ENCODE results near the gene ANO2.

Gene ANO2

GRCh38 chr12:5723071-5723470 lies 222.0 kb downstream of the ANO2 start:
- no peak for DNase-seq (ENCODE audit: low read depth)
- H3K4me3 ChIP-seq (ENCODE audit: low read length) = no peak overlapping the region
- TF ChIP-seq CTCF (IDR thresholded peaks at IDR 0.05; ENCODE audit: insufficient read depth, low read depth, low read length, missing control alignments) = no peak

GRCh38 chr12:5720381-5721005 lies 224.6 kb downstream of the ANO2 start:
- DNase-seq (ENCODE audit: low read depth) = no peak
- no peak overlapping the region for H3K4me3 ChIP-seq (ENCODE audit: low read length)
- TF ChIP-seq CTCF (IDR thresholded peaks at IDR 0.05; ENCODE audit: insufficient read depth, low read depth, low read length, missing control alignments) = no peak

GRCh38 chr12:5718680-5719079 lies 226.4 kb downstream of the ANO2 start:
- H3K4me3 ChIP-seq (ENCODE audit: low read length) = no peak overlapping the region
- TF ChIP-seq CTCF (IDR thresholded peaks at IDR 0.05; ENCODE audit: insufficient read depth, low read depth, low read length, missing control alignments) = no peak
- DNase-seq (ENCODE audit: low read depth) = no peak

- no peak for TF ChIP-seq CTCF (IDR thresholded peaks at IDR 0.05; ENCODE audit: insufficient read depth, low read depth, low read length, missing control alignments)
- H3K4me3 ChIP-seq (ENCODE audit: low read length) = no peak overlapping the region
- no peak for DNase-seq (ENCODE audit: low read depth)
Measured at GRCh38 chr12:5718073-5718472, 227.0 kb downstream of the ANO2 start.

GRCh38 chr12:5716976-5717375 lies 228.1 kb downstream of the ANO2 start:
- no peak for TF ChIP-seq CTCF (IDR thresholded peaks at IDR 0.05; ENCODE audit: insufficient read depth, low read depth, low read length, missing control alignments)
- DNase-seq (ENCODE audit: low read depth) = no peak
- no peak overlapping the region for H3K4me3 ChIP-seq (ENCODE audit: low read length)

- TF ChIP-seq CTCF (IDR thresholded peaks at IDR 0.05; ENCODE audit: insufficient read depth, low read depth, low read length, missing control alignments) = no peak
- no peak overlapping the region for H3K4me3 ChIP-seq (ENCODE audit: low read length)
- DNase-seq (ENCODE audit: low read depth) = no peak
Measured at GRCh38 chr12:5716201-5716600, 228.9 kb downstream of the ANO2 start.

- no peak overlapping the region for H3K4me3 ChIP-seq (ENCODE audit: low read length)
- DNase-seq (ENCODE audit: low read depth) = no peak
- no peak for TF ChIP-seq CTCF (IDR thresholded peaks at IDR 0.05; ENCODE audit: insufficient read depth, low read depth, low read length, missing control alignments)
Measured at GRCh38 chr12:5715021-5715420, 230.0 kb downstream of the ANO2 start.

Data from epithelial cell of esophagus (primary cell).